Gastroesophageal sphincter (tissue), 4 donors: Measurements from ENCODE around the gene PRDM8. TPM values are rescaled to one million over a fixed set of nuclear protein-coding genes. Genes with fewer than 3 reads are reported as not detected.

ENCODE experiments used
- total RNA-seq, 4 donors: library from RNA; depleted of rRNA; stranded (reverse); fragments of >200 nt; gene quantifications; one replicate each; pipeline ENCODE4 v1.1.0, GENCODE V29; 2016

Gene PRDM8
- total RNA-seq, 4 donors from 2014 or later: 31.2 to 43.6 (median 36.9) TPM

Other genes starting within 250 kb of the PRDM8 start
- gene ANTXR2, start 124.3 kb upstream of the PRDM8 start, total RNA-seq: 100 to 1,000 TPM; 440 to 611 (median 501) TPM
- 1 to 10 TPM; 1.2 to 2.4 (median 2.0) TPM for gene FGF5, start 69.2 kb downstream of the PRDM8 start, total RNA-seq
- gene CFAP299, start 138.2 kb downstream of the PRDM8 start, total RNA-seq: 1 to 10 TPM in 1 of 4 donors, not detected in 3; 5.1 TPM